ENCODE measurements around the gene GNG12. TPM values are rescaled to one million over a fixed set of nuclear protein-coding genes. Genes with fewer than 3 reads are reported as not detected.

The GNG12 gene
- total and polyA plus RNA-seq, 2 experiments from 2014 or later = 25.4 to 33.9 TPM

GRCh38 chr1:67761091-67761490 is 72.2 kb downstream of the GNG12 start:
- Histone ChIP-seq H3K36me3 (no peaks in the 10 kb centered on the region), H3K4me3 (no peak overlapping the region), H3K4me1 (ENCODE audit: low read depth) (peaks cover 23% of the 10 kb centered on the region), H3K27me3 (no peaks in the 10 kb centered on the region), H3K9me3 (ENCODE audit: low read depth) (no peaks in the 10 kb centered on the region), H3K27ac (no peak overlapping the region)
- TF ChIP-seq CTCF (IDR thresholded peaks at IDR 0.05; ENCODE audit: low read depth, low read length) = no peak
- DNase-seq (ENCODE audit: low read depth in 1 of 2, low spot score in 1 of 2) = no peak

- H3K27ac ChIP-seq = peak overlapping the region; percentile 75
- H3K4me1 ChIP-seq (ENCODE audit: low read depth) = peaks cover 20% of the 10 kb centered on the region
- H3K4me3 ChIP-seq = no peak overlapping the region
- no peaks in the 10 kb centered on the region for H3K27me3 ChIP-seq
- TF ChIP-seq CTCF (IDR thresholded peaks at IDR 0.05; ENCODE audit: low read depth, low read length) = peak; percentile 81
- no peaks in the 10 kb centered on the region for H3K9me3 ChIP-seq (ENCODE audit: low read depth)
- no peaks in the 10 kb centered on the region for H3K36me3 ChIP-seq
- peak; percentile 76 for DNase-seq (ENCODE audit: low read depth in 1 of 2, low spot score in 1 of 2)
Measured at GRCh38 chr1:67760030-67760821, 73.0 kb downstream of the GNG12 start.

GRCh38 chr1:67759692-67760029 is 73.6 kb downstream of the GNG12 start:
- Histone ChIP-seq H3K4me3 (no peak overlapping the region), H3K27ac (peak overlapping the region; percentile 75), H3K9me3 (ENCODE audit: low read depth) (no peaks in the 10 kb centered on the region), H3K36me3 (no peaks in the 10 kb centered on the region), H3K4me1 (ENCODE audit: low read depth) (peaks cover 14% of the 10 kb centered on the region), H3K27me3 (no peaks in the 10 kb centered on the region)
- DNase-seq (ENCODE audit: low read depth in 1 of 2, low spot score in 1 of 2) = peak in 1 of 2 donors; percentile 16
- no peak for TF ChIP-seq CTCF (IDR thresholded peaks at IDR 0.05; ENCODE audit: low read depth, low read length)

GRCh38 chr1:67759066-67759465 is 74.2 kb downstream of the GNG12 start:
- DNase-seq (ENCODE audit: low read depth in 1 of 2, low spot score in 1 of 2) = no peak
- Histone ChIP-seq H3K36me3 (no peaks in the 10 kb centered on the region), H3K4me1 (ENCODE audit: low read depth) (peaks cover 13% of the 10 kb centered on the region), H3K27ac (peak overlapping the region; percentile 75), H3K4me3 (no peak overlapping the region), H3K9me3 (ENCODE audit: low read depth) (no peaks in the 10 kb centered on the region), H3K27me3 (no peaks in the 10 kb centered on the region)
- TF ChIP-seq CTCF (IDR thresholded peaks at IDR 0.05; ENCODE audit: low read depth, low read length) = no peak

- H3K9me3 ChIP-seq (ENCODE audit: low read depth) = no peaks in the 10 kb centered on the region
- no peak for TF ChIP-seq CTCF (IDR thresholded peaks at IDR 0.05; ENCODE audit: low read depth, low read length)
- no peak for DNase-seq (ENCODE audit: low read depth in 1 of 2, low spot score in 1 of 2)
- H3K4me3 ChIP-seq = no peak overlapping the region
- H3K27me3 ChIP-seq = no peaks in the 10 kb centered on the region
- no peaks in the 10 kb centered on the region for H3K36me3 ChIP-seq
- H3K4me1 ChIP-seq (ENCODE audit: low read depth) = peaks cover 19% of the 10 kb centered on the region
- no peak overlapping the region for H3K27ac ChIP-seq
Measured at GRCh38 chr1:67755619-67756018, 77.6 kb downstream of the GNG12 start.

All from cardiac muscle cell (in vitro differentiated cells and primary cell).